Lower leg skin (tissue), 3 donors: ENCODE measurements around the gene PAK6.

Experiments
- POLR2A ChIP-seq, 2 donors: fragments of 450-650 bp; IDR thresholded peaks; one replicate each; pipeline ENCODE4 v1.6.1; 2016 to 2017; ENCODE audit warnings: antibody characterized with exemption in 2 of 2, mild to moderate bottlenecking in 1 of 2, moderate library complexity in 1 of 2
- TF ChIP-seq, protein P1 (sequence below), 3 donors: fragments of 450-650 bp; IDR thresholded peaks; one replicate each; pipeline ENCODE4 v1.5.1; 2016; ENCODE audit warnings: antibody characterized with exemption in 3 of 3, mild to moderate bottlenecking in 3 of 3, moderate library complexity in 2 of 3

DNA sequence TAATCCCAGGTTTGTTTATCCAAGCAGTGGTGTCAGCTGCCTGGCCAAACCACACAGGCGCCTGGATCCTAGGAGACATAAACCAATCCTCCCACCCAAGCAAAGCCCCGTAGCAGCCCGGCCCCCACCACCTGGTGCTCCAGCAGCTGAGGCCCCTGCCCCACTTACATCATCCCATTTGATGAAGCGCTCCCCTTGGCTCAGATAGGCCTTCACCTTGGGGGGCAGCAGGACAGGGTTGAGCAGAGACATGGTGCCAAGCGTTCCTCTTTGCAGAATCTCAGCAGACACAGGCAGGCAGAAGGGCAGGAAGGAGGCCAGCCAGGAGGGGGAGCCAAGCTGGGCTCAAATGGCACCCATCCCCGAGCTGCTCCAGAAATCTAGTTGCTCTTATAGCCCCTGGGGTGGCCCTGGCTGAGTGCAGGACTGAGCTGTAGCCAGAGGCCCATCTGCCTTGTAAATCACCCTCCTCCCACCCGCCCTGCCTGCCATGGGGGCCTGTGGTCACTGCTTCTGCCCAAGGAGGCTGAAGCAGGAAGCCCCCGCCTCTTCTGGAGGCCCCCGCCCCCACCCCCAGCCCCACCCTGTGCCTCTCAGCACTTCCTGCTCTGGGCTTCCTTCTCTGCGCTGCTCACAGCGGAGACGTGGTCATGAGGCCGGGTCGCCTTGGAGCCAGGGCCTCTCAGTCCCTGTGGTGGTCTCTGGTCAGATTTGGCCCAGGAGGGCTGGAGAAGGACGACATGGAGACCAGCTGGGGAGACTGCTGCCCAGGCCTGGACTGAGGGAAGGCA lies 68.8 kb downstream of the PAK6 start, which contains the start of gene PLCB2:
- TF ChIP-seq, protein P1, sequence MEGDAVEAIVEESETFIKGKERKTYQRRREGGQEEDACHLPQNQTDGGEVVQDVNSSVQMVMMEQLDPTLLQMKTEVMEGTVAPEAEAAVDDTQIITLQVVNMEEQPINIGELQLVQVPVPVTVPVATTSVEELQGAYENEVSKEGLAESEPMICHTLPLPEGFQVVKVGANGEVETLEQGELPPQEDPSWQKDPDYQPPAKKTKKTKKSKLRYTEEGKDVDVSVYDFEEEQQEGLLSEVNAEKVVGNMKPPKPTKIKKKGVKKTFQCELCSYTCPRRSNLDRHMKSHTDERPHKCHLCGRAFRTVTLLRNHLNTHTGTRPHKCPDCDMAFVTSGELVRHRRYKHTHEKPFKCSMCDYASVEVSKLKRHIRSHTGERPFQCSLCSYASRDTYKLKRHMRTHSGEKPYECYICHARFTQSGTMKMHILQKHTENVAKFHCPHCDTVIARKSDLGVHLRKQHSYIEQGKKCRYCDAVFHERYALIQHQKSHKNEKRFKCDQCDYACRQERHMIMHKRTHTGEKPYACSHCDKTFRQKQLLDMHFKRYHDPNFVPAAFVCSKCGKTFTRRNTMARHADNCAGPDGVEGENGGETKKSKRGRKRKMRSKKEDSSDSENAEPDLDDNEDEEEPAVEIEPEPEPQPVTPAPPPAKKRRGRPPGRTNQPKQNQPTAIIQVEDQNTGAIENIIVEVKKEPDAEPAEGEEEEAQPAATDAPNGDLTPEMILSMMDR (IDR thresholded peaks at IDR 0.05): no peak
- no peak for TF ChIP-seq POLR2A (IDR thresholded peaks at IDR 0.05)
